Activated CD8-positive, alpha-beta memory T cell treated with anti-CD3 and anti-CD28 coated beads for 48 hours (primary cell): ENCODE data around the gene ITLN1.

ENCODE experiments used
- DNase-seq, 3 experiments: peaks; one replicate each; pipeline ENCODE4 v3.0.0-alpha.2; 2020; ENCODE audit warnings: low read depth in 2 of 3, low spot score in 2 of 3

The ITLN1 gene

DNA sequence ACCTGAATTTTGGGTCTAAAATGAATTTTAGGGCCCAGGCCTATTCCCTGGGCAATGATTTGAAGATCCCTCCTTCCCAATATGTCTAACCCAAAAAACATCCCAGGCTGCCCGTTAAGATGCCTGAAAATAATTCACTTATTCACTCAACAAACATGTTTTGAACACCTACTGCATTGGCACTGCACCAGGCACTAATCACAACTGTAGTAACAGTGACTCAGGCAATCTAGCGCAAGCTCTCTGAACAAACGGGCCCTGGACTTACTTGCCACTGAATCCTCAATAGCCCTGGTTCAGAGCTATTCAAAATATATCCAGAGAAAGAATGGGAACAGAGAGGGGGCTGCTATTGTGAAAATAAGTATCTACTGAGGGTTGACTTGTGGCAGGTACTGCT is 26.5 kb downstream of the ITLN1 start:
- no peak for DNase-seq

DNA sequence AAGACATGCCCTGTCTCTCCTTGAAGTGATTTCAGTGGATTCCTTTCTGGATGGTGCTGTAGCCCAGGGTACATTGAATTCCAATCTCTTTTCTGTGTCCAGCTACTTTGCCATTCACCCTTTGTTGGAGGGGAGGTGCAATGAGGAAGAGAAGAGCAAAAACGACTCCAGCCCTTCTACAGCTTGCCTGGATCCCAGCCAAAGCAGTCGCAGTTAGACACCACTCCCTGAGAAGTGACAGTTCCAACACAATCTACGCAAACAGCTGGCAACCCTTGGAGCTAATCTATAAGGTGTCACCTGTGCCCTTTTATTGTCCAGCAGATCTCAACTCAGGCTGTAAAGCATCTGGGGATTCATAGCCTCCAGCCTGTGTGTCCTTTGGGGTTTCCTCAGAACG is 26.9 kb downstream of the ITLN1 start:
- DNase-seq, result no peak

DNA sequence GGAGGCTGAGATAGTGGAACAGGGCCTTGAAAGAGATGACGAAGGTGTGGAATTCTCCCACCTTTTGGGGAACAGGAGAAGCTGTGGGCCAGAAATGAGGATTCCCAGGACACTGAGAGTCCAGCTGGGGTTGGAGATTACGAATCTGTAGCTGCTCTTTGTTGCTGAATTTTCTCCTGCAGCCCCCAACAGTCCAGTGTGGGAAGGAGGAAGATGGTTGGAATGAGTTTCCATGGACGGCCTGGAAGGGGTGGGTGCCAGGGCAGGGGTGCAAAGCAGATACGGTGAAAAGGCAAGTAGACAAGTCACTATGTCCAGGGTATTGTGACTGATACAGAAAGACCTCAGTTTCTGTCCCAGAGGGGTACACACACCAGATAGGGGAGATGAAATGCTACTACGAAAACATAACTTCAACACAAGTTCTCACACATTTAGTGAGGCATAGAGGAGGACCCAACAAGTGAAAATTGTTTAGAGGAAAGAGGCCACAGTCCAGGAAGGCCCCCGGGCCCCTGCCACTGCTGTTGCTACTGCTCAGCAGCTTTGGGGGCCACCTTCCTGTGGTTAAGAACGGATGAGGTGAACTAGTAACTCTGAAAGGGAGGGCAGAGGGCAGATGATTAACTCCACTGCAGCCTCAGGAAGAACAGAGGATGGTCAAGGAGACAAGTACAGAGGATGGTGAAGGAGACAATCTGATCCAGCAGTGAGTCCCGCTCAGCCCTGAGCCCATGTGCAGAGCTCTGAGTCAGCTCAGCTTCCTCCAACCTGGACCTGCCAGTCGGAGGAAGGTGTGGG is 29.6 kb downstream of the ITLN1 start:
- no peak for DNase-seq

DNA sequence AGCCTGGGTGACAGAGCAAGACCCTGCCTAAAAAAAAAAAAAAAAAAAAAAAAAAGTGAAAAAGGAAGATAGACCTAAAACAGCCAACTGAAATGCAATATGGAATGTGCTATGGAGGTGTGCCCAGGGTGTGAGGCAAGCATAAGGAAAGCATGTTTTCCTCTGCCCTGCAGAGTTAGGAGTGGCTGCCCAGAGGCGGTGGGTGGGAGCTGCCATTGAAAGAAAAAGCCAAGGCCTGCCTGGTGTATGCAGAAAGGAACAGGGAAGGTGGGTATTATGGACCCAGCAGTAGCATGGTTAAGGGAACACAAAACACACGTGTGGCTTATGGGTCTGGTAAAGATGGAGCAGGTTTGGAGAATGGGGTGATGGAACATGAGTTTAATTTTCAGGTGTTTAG is 31.2 kb downstream of the ITLN1 start:
- no peak for DNase-seq

DNA sequence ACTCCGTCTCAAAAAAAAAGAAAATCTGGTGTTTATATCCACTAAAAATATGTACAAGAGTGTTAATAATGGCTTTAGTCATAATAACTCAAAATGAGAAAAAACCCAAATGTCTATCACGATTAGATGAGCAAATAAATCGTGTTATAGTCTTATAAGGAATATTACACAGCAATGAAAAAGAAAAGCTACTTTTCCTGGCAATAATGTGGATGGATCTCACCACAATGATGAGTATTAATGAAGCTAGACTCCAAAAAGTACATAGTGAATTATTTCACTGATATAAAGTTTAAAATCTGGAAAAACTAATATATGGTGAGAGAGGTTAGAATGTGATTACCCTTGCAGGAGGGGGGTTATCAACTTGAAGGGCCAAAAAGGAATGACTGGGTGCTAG is 32.0 kb downstream of the ITLN1 start:
- DNase-seq, result no peak

DNA sequence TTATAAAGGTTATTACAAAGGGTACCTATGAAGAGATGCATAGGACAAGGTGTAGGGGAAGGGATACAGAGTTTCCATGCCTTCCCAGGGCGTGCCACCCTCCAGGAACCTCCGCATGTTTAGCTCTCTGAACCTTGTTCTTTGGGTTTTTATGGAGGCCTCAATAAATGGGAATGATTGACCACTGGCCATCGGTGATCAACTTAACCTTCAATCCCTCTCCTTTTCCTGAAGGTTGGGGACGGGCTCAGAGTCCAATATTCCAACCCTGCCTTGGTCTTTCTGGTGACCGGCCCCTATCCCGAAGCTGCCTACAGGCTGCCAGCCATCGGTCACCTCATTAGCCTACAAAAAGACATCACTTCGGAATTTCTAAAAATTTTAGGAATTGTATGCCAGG is 34.0 kb downstream of the ITLN1 start:
- DNase-seq, result no peak

DNA sequence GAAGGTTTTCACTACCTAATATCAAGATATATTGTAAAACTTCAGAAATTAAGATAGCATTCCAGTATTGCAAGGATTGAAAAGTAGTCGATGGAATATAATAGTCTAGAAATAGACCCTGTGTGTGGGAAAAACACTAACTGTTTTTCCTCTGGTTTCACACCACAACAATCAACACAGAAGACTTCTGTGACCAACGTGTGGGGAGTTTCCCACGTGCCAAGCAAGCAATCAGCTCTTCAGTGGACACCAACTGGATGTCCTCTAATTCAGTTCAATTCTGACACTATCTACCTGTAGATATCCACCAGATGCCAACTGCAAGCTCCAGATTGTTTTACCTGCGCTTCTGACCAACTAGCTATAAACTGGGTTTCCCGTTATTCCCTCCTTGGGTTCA is 34.4 kb downstream of the ITLN1 start:
- DNase-seq, result no peak

DNA sequence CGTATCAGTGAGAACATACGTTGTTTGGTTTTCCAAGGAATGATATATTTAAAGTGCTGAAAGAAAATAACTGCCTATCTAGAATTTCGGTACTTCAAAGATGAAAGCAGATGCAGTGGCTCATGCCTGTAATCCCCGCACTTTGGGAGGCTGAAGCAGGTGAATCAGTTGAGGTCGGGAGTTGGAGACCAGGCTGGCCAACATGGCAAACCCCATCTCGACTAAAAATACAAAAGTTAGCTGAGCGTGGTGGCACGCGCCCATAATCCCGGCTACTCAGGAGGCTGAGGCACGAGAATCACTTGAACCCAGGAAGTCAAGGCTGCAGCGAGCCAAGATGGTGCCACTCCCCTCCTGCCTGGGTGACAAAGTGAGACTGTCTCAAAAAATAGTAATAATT is 38.7 kb downstream of the ITLN1 start:
- no peak for DNase-seq

DNA sequence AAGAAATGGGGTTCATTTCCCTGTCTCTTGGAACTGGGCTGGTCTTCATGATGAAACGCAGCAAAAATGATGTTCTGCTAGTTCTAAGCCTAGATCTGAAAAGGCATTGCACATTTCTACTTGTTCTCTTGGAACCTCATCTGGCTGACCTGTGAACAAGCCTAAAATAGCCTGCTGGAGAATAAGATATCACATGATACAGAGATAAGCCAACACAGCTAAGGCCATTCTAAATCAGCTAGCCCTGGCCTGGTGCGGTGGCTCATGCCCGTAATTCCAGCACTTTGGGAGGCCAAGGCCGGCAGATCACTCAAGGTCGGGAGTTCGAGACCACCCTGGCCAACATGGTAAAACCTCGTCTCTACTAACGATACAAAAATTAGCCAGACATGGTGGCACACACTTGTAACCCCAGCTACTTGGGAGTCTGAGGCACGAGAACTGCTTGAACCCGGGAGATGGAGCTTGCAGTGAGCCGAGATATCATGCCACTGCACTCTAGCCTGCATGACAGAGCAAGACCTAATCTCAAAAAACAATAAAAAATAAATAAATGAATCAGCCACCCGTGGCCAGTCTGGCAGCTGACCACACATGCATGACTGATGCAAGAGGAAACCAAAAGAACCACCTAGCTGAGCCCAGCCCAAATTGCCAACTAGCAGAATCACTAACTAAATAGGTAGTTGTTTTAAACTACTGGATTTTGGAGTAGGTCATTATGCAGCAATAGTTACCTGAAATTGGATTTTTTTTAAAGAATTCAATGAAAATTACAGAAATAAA is 40.3 kb downstream of the ITLN1 start:
- no peak for DNase-seq

DNA sequence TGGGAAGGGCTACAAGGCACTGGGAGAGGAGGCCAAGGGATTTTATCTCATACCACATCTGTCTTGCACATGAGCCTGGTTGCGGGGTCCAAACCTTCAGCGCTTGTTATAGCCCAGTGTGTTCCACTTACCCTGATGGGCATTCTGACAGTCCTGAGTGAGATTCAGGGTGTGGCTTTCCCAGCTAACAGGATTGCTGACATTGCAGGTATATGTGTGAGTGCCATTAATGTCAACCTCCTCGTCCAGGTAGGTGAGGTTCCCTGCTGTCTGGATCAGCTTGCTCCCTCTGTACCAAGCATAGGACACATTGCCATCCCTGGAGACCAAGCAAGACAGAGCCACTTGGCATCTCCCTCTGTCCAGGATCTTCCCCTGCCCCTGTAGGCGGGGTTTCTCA is 43.9 kb downstream of the ITLN1 start:
- DNase-seq, result no peak

DNA sequence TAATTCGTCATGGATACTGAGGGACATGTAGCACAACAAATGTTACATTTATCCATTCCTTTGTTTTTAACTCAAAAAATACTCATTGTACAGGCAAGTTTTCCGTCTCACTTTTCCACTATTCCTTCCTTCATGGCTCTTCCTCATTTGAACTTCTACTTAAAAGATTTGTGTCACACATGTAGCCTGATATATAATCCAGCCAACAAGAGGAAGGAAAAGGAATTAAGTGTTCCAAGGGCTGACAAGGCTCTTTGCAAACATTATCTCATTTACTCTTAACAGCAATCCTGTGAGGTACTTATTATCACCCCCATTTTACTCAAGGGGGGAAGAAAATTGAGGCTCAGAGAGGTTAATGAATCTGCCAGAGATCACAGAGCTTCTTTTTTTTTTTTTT is 45.2 kb downstream of the ITLN1 start:
- DNase-seq, result no peak

DNA sequence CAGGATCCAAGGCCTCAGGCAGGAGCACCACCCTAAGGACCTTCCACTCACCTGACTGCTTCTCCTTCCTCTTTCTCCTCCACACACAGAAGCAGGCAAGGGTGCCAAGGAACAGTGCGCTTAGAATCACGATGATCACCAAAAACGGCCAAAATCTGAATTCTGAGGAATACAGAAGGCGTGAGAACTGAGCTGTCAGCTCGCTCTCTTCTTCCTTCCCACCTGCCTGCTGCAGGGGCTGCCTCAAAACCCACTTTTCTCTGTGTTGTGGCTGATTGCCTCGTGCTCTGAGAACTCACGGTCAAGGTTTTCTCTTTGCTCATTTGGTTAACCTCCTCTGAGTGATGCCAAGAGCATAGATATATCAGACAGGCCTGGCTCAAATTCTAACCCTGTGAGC is 46.1 kb downstream of the ITLN1 start:
- DNase-seq, result no peak

DNA sequence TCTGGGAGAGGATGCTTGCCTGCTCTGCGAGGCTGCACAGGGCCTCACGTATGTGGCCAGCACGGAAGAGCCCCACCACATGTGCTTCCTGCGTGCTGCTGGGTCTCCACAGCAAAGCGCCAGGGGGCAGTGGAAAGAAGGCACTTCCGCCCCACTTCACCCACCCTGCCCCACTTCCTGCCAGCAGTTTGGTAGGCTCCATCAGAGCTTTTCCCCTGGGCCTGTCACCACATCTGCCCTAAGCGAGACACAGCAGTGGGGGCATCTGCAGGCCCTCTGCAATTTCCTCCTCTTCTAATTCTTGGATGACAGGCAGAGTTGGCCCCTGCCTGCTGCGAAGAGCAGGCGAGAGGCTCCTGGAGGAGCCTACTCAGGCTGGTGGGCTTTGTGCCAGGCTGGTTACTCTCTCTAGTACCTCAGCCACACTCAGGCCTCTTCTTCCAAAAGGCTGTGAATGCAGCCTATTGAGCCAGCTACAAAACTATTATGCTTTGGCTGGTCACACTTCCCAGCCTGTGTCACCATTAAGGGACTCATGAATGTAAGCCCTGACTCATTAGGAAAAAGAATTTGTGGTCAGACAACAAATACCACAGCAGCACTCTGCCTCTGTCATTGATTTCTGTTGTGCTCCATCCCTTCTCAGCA is 47.3 kb downstream of the ITLN1 start:
- peak; percentile 49 to 72 (median 51) for DNase-seq

DNA sequence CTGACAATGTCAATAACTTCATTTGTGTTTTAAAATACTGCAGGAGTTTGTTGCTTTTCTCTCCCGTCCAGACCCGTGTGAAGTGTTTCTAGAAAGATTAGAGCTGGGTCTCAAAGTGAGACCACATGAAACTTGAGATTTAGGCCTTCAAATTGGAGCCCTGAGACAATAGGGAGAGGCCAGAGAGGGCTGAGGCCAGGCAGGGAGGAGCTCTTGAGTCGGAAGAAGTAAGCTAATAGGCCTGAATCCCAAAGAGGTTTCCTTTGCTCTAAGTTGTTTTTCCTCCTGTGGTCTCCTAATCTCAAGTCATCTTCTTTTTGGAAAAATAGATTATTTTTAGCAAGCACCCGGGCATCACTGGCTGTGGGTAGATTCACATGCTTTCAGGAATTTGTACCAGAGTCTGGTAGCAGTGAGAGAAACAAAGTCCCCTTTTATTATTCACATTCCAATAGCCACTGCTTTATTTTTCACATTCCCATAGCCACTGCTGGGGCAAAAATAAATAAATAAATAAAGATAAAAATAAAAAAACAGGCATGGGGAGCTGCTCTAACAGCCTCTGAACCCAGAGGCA is 47.9 kb downstream of the ITLN1 start:
- DNase-seq, result no peak

DNA sequence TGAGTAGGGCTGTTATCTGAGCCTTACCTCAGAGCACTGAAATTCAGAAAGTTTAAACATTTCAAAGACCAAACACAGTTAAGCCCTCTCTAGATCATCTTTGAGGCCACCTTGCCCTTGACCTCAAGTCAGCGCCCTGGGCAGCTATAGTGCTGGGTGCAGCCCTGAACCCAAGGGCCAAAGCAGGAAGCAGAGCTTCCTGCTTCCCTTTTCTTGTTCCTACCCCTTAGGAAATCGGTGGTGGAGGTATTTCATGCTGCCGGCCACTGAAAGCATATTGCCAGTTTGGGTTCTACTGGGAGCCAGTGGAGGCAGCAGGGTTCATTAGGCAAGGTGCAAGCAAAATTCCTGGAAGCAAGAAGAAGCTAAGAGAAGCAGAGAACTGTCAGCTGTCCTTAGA is 48.4 kb downstream of the ITLN1 start:
- DNase-seq, result no peak

DNA sequence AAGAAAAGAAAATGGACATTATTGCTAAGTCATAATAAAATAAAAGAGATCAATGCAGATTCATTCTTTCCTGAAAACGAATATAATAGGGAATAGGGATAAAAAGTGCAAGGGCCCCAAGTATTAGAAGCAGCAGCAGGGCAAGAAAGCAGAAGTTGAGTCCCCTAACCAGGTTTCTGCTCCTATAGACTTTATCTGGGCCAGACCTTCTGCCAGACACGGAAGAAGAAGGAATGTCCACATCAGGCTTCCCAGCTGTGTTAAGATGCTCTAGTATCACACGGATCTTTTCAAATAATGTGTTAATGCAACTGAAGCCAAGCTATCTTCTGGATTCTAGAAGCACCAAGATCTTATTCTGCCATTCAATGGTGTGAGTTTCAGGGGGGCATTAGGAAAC is 49.2 kb downstream of the ITLN1 start:
- DNase-seq, result no peak

DNA sequence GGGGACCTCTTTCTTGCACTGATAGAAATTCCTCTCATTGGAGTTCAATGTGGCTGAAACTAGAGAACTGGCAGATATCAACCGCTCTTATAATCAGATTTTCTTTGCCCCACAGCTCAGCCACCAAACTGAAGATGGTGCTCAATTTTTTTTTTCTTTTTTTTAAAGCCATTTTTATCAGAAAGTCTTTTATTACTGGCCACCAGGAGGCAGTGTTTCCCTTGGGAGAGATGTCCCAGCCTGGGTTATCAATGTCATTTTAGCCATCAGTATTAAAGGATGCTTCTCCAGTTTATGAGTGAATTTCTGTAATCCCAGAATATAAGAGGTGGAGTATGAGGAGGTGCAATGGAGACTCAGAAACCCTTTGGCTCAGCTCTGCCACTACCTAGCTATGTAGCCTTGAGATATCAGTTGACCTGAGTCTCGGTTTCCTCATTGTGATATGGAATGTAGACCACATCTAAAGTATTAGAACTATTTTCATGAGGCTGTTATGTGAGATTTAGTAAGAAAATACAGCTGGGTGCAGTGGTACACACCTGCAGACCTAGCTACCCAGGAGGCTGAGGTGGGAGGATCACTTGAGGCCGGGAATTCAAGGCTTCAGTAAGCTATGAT is 49.9 kb downstream of the ITLN1 start:
- no peak for DNase-seq

DNA sequence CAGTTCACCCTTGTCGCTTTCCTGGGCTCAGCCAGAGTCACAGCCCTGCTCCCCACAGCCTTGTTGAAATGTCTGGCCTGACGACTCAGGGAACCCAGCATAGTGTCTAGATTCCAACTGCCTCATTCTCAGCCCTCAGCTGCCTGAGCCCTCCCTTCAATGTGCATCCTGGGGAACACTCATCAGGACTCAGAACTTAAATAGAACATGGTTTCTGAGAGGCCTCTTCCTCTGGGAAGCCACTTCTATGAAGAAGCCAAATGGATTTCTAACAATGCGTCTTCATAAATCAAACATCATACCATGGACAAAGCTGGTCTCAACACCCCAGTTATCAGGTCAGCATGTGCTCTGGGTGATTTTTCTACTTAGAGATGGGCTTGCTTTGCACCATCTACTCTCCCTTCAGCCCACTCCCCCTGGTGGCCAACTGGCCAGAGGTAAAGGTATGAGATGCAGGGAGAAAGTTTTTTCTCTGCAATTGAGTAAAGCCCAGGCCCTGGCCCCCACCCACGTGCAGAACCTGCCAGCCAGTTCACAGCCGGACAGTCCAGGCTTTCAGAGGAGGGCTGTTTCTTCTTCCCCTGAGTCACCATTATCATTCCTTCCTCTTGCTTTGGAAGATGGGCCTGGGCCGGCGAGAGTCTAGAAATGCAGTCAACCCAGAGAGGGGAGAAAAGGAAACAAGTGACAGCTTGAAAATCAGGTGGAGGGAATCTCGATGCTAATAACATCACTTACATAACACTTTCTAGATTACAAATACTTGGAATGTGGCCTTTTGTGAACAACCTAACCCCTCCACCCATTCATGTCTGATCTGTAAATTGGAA is 54.4 kb downstream of the ITLN1 start:
- DNase-seq, result peak in 2 of 3 experiments; percentile 38 to 51

DNA sequence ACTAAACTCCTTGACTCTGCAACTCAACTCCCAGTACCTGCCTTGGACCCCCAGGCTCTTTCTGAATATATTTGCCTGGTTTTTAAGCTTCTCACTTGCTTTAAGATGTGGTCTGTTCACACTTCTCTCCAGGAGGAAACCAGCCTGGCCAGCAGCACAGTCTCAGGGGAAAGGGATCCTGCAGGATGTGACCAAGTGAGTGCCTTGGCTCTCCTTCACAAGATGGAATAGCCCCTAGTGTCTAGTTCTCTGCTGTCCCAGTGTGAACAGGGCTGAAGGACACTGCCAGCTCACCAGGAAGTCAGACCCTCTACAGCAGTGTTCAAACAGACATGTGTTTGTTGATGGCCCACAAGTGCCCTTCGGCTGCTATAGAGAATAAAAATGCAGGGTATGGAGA is 55.2 kb downstream of the ITLN1 start:
- DNase-seq, result no peak

DNA sequence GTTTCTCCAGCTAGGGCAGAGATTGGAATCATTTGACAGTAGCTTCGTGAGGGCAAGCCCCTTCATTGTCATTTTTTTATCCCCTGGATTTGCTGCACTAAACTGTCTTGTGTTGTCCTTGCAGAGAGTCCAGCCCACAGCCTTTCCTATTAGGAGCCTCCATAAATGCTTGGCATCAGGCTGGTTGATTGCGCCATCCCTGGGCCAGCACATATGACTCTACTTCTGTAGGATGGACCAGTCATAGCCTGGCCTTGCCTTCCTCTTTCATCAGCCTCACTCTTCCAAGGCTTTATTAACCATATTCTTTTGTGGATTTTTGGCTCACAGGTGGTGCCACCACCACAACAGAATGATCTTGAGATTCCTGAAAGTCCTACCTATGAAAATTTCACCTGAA is 57.6 kb downstream of the ITLN1 start:
- no peak for DNase-seq

DNA sequence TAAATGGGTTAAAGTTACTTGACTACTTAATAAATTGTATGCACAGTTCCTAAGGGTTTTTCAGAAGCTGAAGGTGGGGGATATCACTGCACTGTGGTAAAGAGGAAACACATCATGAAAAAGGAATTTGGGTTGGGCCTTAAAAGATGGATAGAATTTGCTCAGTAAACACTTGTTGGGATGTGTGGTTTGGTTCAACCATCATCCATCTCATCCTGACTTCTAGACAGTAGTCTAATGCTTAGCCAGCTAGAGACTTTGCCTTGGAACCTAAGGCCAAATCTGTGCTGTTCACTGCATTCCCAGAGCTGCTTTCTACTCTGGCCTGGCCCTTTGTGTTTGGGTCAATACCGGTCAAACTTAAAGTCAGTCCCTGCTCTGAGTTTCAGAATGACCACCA is 58.4 kb downstream of the ITLN1 start:
- DNase-seq, result no peak
